ENCODE measurements around the gene SLC38A10.

- TF ChIP-seq POLR2A (IDR thresholded peaks at IDR 0.05; ENCODE audit: low read length), result no peak
- TF ChIP-seq GATA1 (IDR thresholded peaks at IDR 0.05; ENCODE audit: low read depth, low read length), result no peak
Measured at GRCh38 chr17:81213978-81214377, 81.1 kb downstream of the SLC38A10 start.
